GM12878 (cell line): Measurements from ENCODE around the gene FRS3. TPM values are rescaled to one million over a fixed set of nuclear protein-coding genes. Genes with fewer than 3 reads are reported as not detected.

Experiments used
- ATAC-seq: fragments of 200-7000 bp; cut with Tn5 transposase; 3 replicates; pipeline ENCODE4 v1.9.1; 2020; ENCODE audit warnings: mild to moderate bottlenecking, moderate library complexity
- BruUV-seq: library from RNA; stranded (reverse); fragments of 400-500 nt; replicated peaks from 2 replicates; lab custom pipeline; 2021; lab: Mats Ljungman, UMichigan
- CTCF ChIA-PET: fragments of 300-600 bp; sonication (Branson Sonifier 250); formaldehyde crosslinking; extraction: SDS; loops from one replicate; lab custom pipeline; 2021; ENCODE audit warnings: inconsistent platforms; lab: Yijun Ruan, JAX
- POLR2A ChIA-PET: fragments of 350-600 bp; formaldehyde crosslinking; extraction: SDS; loops from one replicate; lab custom pipeline; 2021; ENCODE audit warnings: inconsistent platforms; lab: Charles Lee
- RAD21 ChIA-PET: fragments of 300-600 bp; sonication (Branson Sonifier 250); formaldehyde crosslinking; loops from one replicate; lab custom pipeline; 2023; ENCODE audit warnings: antibody characterized with exemption; ENCODE audit not compliant: unreplicated experiment; lab: Charles Lee
- SMC1A ChIA-PET: fragments of 300-600 bp; sonication (Branson Sonifier 250); formaldehyde crosslinking; loops from one replicate; lab custom pipeline; 2023; ENCODE audit not compliant: unreplicated experiment, uncharacterized antibody; lab: Charles Lee
- DNase-seq: peaks from one replicate; pipeline ENCODE4 v3.0.0-alpha.2; 2011; ENCODE audit warnings: low read depth, low spot score
- FAIRE-seq: peaks from 3 replicates; lab custom pipeline; 2011; peaks lifted over from hg19 to GRCh38; lab: Jason Lieb, UNC
- H2AFZ ChIP-seq: 2 replicates; pipeline ENCODE4 v1.6.0; 2011; ENCODE audit warnings: low read depth, low read length, control low read depth; ENCODE audit not compliant: control insufficient read depth
- H3K27ac ChIP-seq: 2 replicates; pipeline ENCODE4 v1.5.1; 2011; ENCODE audit warnings: control low read depth; ENCODE audit not compliant: control insufficient read depth, insufficient read depth
- H3K27me3 ChIP-seq, 2 experiments: replicated peaks in 1 of 2; 2 replicates each; pipeline versions ENCODE4 v1.6.0 to v1.6.1; 2011; ENCODE audit warnings: low read length in 1 of 2; ENCODE audit not compliant: control insufficient read depth in 2 of 2, insufficient read depth in 2 of 2
- H3K36me3 ChIP-seq, 2 experiments: 2 replicates each; pipeline ENCODE4 v1.5.1; 2011; ENCODE audit warnings: low read length in 1 of 2; ENCODE audit not compliant: control insufficient read depth in 2 of 2, insufficient read depth in 2 of 2
- H3K4me1 ChIP-seq: 2 replicates; pipeline ENCODE4 v1.6.1; 2011; ENCODE audit warnings: mild to moderate bottlenecking, low read length, moderate library complexity, mixed read lengths; ENCODE audit not compliant: control insufficient read depth, insufficient read depth
- H3K4me2 ChIP-seq: 2 replicates; pipeline ENCODE4 v1.6.0; 2011; ENCODE audit warnings: control low read depth; ENCODE audit not compliant: control insufficient read depth, insufficient read depth
- H3K4me3 ChIP-seq: fragments of 200-600 bp; sonication (generic); 2 replicates; pipeline ENCODE4 v1.5.1; 2016
- H3K79me2 ChIP-seq: 2 replicates; pipeline ENCODE4 v1.6.0; 2011; ENCODE audit warnings: low read length; ENCODE audit not compliant: control insufficient read depth, insufficient read depth
- H3K9ac ChIP-seq: 2 replicates; pipeline ENCODE4 v1.8.0; 2011; ENCODE audit warnings: low read length, control low read depth, mixed read lengths; ENCODE audit not compliant: control insufficient read depth, insufficient read depth
- H3K9me3 ChIP-seq: replicated peaks from 3 replicates; pipeline ENCODE4 v1.5.1; 2011; ENCODE audit warnings: mild to moderate bottlenecking, low read length; ENCODE audit not compliant: control insufficient read depth, insufficient read depth
- H4K20me1 ChIP-seq: 2 replicates; pipeline ENCODE4 v1.6.0; 2011; ENCODE audit not compliant: control insufficient read depth, insufficient read depth
- GATAD2B ChIP-seq: fragments of 450-650 bp; conservative IDR thresholded peaks from 2 replicates; pipeline ENCODE4 v1.6.1; 2017; ENCODE audit warnings: low read depth, mild to moderate bottlenecking, moderate library complexity
- KAT2A ChIP-seq: conservative IDR thresholded peaks from 2 replicates; pipeline ENCODE4 v1.6.1; 2011; ENCODE audit warnings: low read depth, low read length; ENCODE audit not compliant: control insufficient read depth
- KDM1A ChIP-seq: fragments of 200-600 bp; sonication (generic); IDR thresholded peaks from 2 replicates; pipeline ENCODE4 v1.6.1; 2016; ENCODE audit warnings: borderline replicate concordance
- PAX8 ChIP-seq: fragments of 450-650 bp; IDR thresholded peaks from 2 replicates; pipeline ENCODE4 v1.6.1; 2017; ENCODE audit warnings: mild to moderate bottlenecking, moderate library complexity
- SRF ChIP-seq, 2 experiments: IDR thresholded peaks; 2 replicates each; pipeline ENCODE4 v1.6.1; 2011; ENCODE audit warnings: low read depth in 2 of 2, low read length in 2 of 2, mild to moderate bottlenecking in 1 of 2, moderate library complexity in 1 of 2
- WGBS: methylation state at CpG from one replicate; pipeline ENCODE4 v1.1.6; 2016; ENCODE audit warnings: low lambda C conversion rate; ENCODE audit not compliant: insufficient replicate concordance, insufficient coverage; ENCODE audit errors: missing lambda C conversion rate; 5-methylcytosine and 5-hydroxymethylcytosine counted together
- in situ Hi-C: fragments of 300-500 bp; cut with MboI; formaldehyde crosslinking; loops from 9 replicates; pipeline ENCODE4 v1.14.3; 2018; ENCODE audit warnings: mixed read lengths
- intact Hi-C: fragments of 100-400 bp; cut with micrococcal nuclease; formaldehyde crosslinking; loops from one replicate; pipeline ENCODE4 v1.14.2; 2022; ENCODE audit not compliant: unreplicated experiment
- polyA plus RNA-seq, 11 experiments: library from polyadenylated mRNA; depleted of rRNA in 4 of 11; unstranded in 6 of 11; stranded (reverse) in 5 of 11; fragments of >200 nt; fragmentation: Nextera tagmentation in 4 of 11; fragmentation: Illumina TruSeq in 1 of 11; extraction: Ambion mirVana in 4 of 11; extraction: Trizol in 1 of 11; gene quantifications; 1 replicate in 1 of 11; 2 replicates in 10 of 11; pipeline versions ENCODE4 v1.2.1 to v1.2.3, GENCODE V29; 2011 to 2016; ENCODE audit warnings: inconsistent platforms in 2 of 11, missing spikeins in 2 of 11, low read depth in 1 of 11
- total RNA-seq, 4 experiments: library from RNA; depleted of rRNA in 3 of 4; stranded (reverse); fragments of >200 nt in 3 of 4; fragmentation: Illumina TruSeq in 1 of 4; extraction: Trizol in 1 of 4; gene quantifications; 2 replicates each; pipeline versions ENCODE4 v1.2.1 to v1.2.3, GENCODE V29; 2013 to 2021

FRS3 gene
- total and polyA plus RNA-seq, 10 of the 15 experiments (the other 5 are each of a cell fraction or from before 2014, with no cell fraction given) = 0.05 to 3.4 (median 1.5) TPM

DNA sequence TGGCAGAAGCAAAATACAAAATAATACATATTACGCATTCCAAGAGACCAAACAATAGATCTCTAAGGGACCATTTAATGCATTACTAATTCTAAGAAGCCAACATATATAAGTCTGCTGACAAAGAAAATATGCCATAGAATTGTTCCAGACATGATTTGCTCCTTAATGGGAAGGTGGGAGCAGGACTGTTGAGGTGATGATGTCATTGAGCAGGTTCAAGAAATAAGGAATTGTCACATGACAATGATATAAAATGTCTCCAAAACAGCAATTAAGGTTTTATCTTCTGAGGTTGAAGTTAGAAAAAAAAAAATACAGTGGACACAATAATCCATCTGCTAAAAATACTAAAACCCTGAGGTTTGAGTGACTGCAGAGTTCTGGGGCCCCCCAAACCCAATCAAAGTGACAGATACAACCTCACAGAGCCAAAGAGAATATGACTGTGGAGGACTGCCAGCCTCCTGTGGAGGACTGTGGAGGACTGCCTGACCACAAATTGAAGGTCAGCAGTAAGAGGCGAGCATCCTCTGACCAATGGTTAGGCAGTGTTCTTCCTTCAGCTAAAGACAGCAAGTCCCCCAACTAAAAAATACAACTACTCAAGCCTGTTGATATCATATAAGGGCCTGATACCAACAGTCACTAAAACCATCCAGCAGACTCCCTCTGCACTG, 46.8 kb upstream of the FRS3 start:
- Histone ChIP-seq H3K36me3 (no peaks in the 10 kb centered on the region), H3K9me3 (no peaks in the 10 kb centered on the region), H3K9ac (no peak overlapping the region), H3K27me3 (no peaks in the 10 kb centered on the region), H3K4me1 (no peaks in the 10 kb centered on the region), H3K4me2 (no peak overlapping the region), H3K79me2 (no peaks in the 10 kb centered on the region), H3K27ac (no peak overlapping the region), H2AFZ (no peak overlapping the region), H4K20me1 (no peaks in the 10 kb centered on the region), H3K4me3 (no peak overlapping the region)
- intact Hi-C loops = no loop called here
- in situ Hi-C loops = no loop called here
- ChIA-PET RAD21 (no interaction called here), CTCF (interaction anchor here (0.6 kb wide), 1 partner anchor 21 kb away, joined by 3 read pairs; no protein-coding TSS in a partner anchor), POLR2A (no interaction called here), SMC1A (interaction anchor here (1.6 kb wide), 1 partner anchor 8 kb away, joined by 3 read pairs; no protein-coding TSS in a partner anchor)
- no peak for DNase-seq
- ATAC-seq = no peak
- no peak for FAIRE-seq
- TF ChIP-seq SRF (IDR thresholded peaks at IDR 0.05; ENCODE audit: low read depth in 2 of 2, low read length in 2 of 2) (no peak), KAT2A (no peak), PAX8 (no peak), KDM1A (no peak), GATAD2B (no peak)
- WGBS = 91% methylated on average over 2 of the region's 2 CpGs
- BruUV-seq = no TSS peak
